ACHN (cell line): ENCODE measurements around the gene OPRM1.
"Not testable (repeated sequence)": the region's sequence is repeated elsewhere in the genome, so short reads cannot be mapped to it uniquely, and the experiment has no call there.

Experiments
- DNase-seq: peaks from one replicate; pipeline ENCODE4 v3.0.0-alpha.2; 2015
- in situ Hi-C: cut with HindIII; loops from 2 replicates; pipeline ENCODE4 v1.10.0; 2017; ENCODE audit warnings: low sequenced_read_pairs, low pct_ligation_motif_present, low pct_unique_long_range_greater_than_20kb

The OPRM1 gene

DNA sequence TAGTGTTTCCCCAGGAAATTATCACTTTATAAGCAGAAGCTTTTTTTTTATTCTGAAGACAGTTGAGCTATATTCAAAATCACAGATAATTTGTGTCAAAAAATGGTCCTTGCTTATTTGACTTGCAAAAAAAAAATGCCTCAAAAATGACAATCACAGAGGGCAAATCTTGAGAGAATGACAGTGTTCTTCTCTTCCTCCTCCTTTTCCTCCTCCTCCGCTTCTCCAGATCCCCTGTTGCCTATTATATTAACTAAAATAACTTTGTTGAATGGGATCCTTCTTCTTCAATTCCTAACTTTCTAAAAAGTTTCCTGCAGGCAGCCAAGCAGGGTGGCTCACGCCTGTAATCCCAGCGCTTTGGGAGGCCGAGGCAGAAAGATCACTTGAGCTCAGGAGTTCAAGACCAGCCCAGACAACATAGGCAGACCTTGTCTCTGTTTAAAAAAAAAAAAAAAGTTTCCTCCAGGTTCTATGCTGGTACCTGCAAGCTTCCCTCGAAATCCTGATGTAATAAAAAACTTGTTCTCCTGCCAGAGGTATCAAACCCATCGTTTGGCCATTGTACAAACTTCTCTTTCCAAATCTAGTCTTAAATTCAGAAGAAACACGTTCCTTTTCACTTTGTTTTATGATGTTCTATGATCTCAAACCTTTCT, 189.0 kb downstream of the OPRM1 start:
- DNase-seq, result no peak
- in situ Hi-C loops, result no loop called here

DNA sequence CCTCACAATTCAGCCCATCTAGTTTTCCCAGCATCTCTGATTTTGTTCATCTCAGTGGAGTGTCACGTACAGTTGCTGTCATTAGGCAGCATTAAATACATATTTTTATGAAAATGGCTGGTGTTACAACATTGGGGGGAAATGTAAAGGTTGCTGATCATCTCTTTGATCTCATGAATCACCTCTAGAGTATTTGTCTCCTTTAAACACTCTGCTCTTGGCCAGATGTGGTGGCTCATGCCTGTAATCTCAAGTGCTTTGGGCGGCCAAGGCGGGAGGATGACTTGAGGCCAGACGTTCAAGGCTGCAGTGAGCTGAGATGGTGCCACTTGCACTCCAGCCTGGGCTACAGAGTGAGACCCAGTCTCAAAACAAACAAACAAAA, 189.5 kb downstream of the OPRM1 start:
- DNase-seq, result no peak
- in situ Hi-C loops, result no loop called here

GRCh38 chr6:154229786-154230185, 190.7 kb downstream of the OPRM1 start:
- in situ Hi-C loops, result no loop called here
- no peak for DNase-seq

DNA sequence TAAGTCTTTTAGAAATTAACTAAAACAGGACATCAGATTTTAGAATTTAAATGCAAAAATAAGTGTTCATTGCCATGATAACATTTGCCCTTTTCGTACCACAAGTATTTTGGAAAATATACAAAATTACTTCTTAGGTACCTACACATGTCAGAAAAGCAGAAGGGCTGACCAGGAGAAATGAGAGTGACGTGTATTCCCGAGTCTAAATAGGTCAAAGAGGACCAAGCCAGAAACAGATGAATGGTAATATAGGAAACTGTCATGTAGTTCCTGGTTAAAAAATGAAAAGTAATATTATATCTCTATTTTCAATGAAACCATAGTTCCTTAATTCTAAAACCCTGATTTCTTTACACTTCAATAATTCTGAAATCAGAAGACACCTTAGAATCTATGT, 191.4 kb downstream of the OPRM1 start:
- in situ Hi-C loops, result no loop called here
- DNase-seq, result no peak

DNA sequence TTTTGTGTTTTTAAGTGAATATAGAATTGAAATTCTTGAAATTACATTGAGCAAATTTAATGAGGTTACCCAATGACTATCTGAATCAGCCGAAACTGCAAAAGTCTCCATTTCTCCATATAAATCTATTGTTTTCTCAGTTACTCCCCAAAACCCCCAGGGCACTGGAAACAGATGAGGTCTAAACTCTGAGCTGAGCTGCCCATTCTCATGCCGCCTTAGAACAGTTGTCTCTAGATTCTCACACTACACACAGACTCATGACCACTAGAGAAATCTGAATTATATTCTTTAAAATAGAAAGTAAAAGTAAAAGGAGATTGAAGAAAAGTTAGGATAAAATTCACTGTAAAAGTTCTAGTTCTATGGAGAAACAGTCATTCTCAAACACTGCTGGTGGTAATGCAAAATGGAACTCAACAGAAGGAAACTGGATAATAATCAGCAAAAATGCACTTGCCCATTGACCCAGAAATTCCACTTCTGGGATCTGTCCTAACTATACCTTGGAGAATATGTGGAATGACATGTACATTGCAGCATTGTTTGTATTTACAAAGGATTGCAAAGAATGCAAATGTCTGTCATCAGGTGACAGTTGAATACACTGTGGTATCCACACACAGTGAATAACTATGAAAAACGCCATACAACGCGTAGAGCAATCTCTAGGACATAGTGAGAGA, 192.0 kb downstream of the OPRM1 start:
- no peak for DNase-seq
- in situ Hi-C loops, result no loop called here

DNA sequence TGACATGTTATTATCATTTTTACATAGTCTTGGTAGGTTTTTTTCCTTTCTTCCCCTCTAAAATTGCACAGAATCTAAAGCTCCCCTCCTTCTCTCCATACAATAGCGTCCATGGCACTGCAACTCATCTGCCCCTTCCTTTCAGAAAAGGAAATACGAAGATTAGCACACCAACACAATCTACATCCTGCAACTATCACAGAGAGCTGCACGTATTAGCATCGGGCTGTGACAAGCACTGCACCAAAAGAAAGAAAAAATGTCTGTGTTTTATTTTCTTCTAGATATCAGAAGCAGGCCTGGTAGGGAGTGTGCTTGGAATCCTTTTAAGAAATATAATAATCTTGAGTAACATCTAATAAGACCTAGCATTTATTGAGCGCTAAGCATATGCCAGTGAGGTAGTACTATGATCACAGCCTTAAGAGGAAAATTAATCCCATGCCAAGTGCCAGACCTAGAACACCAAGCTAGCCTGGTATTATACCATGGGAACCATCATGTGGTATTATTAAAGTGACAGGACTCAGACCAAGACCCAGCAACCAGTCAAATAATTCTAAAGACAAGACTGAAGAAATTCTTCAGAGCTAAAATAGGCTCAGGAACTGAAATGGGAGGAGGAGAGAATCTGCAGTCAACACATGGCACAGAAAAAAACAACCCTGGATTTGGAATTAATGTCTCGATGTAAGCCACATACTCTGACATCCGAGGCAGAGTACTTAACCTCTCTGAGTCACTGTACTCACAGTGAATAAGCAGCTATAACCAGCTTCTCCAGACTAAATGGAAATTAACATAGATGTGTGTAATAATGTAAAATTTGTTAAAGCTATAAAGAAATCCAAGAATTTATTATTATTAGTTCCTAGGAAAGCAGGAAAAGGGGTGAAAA, 193.2 kb downstream of the OPRM1 start:
- DNase-seq, result no peak
- in situ Hi-C loops, result no loop called here

GRCh38 chr6:154233383-154233782, 194.3 kb downstream of the OPRM1 start:
- in situ Hi-C loops, result no loop called here
- DNase-seq, result no peak

GRCh38 chr6:154234019-154234772, 195.2 kb downstream of the OPRM1 start:
- DNase-seq, result no peak
- in situ Hi-C loops, result no loop called here

- in situ Hi-C loops, result no loop called here
- no peak for DNase-seq
These were observed 197.7 kb downstream of the OPRM1 start for GRCh38 chr6:154236646-154237301.

GRCh38 chr6:154238831-154239230, 199.8 kb downstream of the OPRM1 start:
- no peak for DNase-seq
- in situ Hi-C loops, result no loop called here

GRCh38 chr6:154239392-154239791, 200.4 kb downstream of the OPRM1 start:
- DNase-seq, result no peak
- in situ Hi-C loops, result no loop called here

DNA sequence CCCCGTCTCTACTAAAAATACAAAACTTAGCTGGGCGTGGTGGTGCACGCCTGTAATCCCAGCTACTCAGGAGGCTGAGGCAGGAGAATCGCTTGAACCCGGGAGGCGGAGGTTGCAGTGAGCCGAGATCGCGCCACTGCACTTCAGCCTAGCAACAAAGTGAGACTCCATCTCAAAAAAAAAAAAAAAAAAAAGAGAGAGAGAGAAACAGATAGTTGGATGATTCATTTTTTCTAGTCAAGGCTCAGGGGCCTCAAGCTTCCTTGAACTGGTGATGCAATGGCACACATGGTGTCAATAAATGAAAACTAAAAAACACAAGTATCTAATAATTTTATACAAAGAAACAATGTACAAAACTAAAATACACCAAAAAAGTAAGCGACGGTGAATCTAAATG, 202.0 kb downstream of the OPRM1 start:
- in situ Hi-C loops, DNase-seq: not testable (repeated sequence)

GRCh38 chr6:154241581-154241980, 202.5 kb downstream of the OPRM1 start:
- in situ Hi-C loops, result no loop called here
- DNase-seq, result no peak

DNA sequence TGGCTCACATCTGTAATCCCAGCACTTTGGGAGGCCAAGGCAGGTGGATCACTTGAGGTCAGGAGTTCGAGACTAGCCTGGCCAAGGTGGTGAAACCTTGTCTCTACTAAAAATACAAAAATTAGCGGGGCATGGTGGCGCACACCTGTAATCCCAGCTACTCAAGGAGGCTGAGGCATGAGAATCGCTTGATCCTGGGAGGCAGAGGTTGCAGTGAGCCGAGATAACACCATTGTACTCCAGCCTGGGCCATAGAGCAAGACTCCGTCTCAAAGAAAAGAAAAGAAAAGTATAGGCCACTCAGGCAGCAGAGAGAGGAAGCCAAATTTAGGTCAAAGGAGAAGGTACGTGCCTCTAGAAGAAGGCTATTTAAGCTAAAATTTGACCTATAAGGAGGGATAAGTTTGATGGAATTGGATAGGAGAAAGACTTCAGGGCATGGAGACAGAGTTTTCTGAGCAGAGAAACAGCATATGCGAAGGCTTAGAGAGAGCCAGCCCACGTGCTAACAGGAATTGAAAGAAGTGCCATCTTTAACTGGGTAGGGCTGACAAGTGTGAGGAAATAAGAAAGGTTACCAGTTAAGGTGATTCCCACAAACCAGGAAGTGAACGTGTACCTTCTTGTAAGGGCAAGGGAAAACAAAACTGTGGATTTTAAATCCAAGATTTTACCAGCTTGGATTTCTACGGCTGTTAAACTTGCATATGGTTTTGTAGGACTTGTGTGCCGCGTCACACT, 203.7 kb downstream of the OPRM1 start:
- in situ Hi-C loops, result no loop called here

DNA sequence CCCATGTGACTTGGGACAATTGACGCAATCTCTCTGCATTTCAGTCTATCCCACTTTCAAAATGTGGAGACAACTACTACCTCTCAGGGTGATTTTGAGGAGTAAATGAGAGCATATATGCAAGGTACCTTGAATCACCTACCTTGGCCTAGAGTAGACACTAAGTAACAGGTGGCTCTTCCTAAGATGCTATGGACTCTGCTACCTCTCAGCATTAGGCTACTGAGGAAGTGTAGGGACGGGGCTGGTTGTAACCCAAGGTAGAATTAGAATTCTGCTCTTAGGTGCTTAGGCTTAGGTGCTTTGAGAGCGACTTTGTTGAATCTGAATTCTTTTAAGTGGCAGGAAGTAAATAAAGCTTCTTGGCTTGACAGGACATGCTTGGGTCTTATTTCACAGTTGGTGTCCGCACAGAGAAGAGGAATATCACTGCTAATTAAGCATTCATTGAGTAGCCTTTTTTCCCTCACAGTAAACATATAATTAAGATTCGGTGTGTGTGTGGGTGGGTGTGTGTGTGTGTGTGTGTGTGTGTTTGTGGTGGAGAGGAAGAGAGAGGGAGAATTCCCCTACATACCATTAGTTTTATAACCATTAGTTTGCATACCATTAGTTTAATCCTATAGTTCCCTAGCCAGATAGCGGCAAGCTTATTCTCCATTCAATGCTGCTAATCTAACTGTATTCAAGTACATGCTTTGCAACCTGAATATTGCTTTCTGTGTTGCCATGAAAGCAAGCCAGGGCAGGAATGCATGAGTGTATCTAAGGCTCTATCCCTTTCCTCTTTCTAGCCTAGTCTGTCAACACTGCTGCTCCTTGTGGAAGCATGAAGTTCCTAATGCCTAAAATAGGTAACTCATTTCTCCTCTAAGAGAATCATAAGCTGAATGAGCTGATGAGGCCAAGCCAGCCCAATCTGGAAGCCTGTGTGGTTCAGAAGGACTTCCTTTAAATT, 205.0 kb downstream of the OPRM1 start:
- in situ Hi-C loops, result no loop called here
- no peak for DNase-seq

More for the DNA sequence above, 203.7 kb downstream of the OPRM1 start:
- no peak for DNase-seq

GRCh38 chr6:154245506-154245905, 206.5 kb downstream of the OPRM1 start:
- in situ Hi-C loops, result no loop called here
- DNase-seq, result no peak

DNA sequence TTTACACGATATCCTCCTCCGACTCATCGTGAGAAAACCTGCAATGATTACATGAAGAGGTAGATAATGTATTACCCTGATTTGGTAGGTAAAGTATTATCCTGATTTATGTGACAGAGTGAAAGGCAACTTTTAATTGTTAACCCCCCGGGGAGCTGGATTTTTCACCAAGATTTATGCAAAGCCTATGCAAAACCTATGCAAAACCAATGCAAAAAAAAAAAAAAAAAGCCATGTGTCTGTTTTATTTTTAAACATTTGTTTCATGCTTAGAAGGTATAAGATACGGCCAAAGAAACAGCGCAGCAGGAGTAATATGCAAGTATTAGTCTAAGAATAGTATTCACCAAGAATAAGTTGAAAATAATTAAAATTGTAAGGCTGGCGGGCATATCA, 207.7 kb downstream of the OPRM1 start:
- no peak for DNase-seq
- in situ Hi-C loops, result no loop called here
